ENCODE measurements around the gene SLCO2B1.
A peak's percentile ranks its signal among the peaks of the same experiment; 100 is the strongest.

Gene SLCO2B1

DNA sequence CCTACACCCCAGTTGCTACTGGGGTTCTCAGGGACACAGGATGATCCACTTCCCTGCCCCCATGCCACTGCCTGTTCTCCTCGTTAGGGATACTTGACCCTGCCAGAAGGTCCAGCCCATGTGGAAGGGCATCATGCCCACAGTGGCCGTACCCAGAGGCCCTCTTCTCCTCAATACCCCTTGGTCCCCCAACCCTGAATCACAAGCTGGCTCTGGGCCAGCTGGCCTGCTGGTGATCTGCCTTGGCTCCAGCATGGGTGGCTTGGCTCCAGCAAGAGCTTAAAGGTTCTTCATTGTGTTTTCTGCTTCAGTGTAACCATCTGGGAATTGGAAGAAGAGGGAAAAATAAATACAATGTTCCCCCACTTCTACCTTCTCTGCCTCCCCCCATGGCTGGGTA is 78.6 kb downstream of the SLCO2B1 start:
- no peak for DNase-seq

- no peak for DNase-seq
Measured at GRCh38 chr11:75230621-75231020, 79.7 kb downstream of the SLCO2B1 start.

DNA sequence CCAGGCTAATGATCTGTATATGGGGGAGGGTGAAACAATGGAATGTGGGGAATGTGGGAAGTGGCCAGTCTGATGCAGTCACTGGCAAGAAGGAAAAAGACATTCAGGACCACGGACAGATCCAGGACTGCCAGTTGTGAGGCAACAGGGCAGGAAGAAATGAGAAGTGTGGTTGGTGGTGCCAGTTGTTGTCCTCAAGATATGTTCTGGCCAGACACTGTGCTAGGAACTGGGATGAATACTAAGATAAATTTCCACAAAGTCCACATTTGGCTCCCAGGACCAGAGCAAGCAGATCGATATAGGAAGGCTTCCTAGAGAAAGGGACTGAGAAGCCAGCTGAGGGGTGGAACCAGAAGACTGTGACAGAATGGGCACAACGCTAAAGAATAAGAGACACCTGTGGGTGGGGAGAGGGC is 82.9 kb downstream of the SLCO2B1 start:
- peak; percentile 64 for DNase-seq

- DNase-seq = no peak
Measured at GRCh38 chr11:75236062-75236461, 85.2 kb downstream of the SLCO2B1 start.

DNA sequence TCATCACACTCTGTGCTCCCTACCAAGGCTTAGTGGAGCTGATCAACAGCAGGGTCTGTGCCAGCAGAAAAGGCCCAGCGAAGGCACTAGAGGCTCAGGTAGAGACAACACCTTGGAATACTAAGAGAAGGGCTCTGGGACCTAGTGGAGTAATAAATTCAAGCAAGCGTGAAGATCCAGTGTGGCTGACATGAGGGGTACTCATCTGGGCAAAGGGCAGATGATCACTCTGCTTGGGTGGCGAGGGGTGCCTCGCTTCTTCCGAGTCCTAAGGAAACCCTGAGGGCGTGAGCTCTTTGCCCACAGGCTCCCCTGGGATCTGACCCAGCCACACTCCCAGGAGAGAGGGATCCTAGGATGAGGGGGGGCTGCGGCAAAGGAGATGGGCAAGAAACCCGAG is 86.1 kb downstream of the SLCO2B1 start:
- no peak for DNase-seq

DNA sequence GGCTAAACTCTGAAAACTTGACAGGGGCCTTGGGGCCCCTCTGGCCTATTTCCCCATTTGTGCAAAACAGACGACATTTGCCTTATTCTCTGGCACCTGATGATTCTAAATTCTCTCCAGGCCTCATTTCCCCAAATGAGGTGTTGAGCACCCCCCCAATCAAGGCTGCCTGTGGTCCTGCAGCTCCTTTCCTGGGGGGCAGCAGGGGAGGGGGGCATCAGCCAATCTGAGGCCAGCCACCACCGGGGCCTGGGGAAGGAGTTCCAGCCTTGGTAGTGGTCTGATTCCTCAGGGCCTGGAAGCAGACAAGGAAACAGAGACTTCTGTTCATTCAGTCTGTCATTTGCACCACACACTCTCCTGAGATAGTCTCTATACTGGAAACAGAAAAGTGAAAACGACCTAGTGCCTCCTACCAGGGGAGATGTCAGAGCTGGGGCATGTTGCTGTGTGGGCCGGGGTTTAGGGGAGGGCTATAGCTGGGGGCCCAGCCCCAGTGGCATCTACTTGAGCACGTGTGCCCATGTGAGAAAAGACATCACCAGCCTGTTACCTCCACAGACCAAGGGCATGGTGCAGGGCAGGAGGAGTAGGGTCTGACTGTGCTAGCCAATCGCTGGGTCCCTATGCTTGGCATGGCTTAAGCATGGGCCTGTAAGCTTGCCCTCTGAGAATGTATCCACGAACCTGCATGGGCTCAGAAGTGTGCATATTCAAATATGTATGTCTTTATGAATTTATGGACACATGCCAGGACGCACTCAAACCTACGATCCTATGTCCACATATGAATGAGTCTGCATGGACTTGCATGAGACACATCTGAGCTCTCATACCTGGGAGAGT is 87.9 kb downstream of the SLCO2B1 start:
- DNase-seq = peak; percentile 41

GRCh38 chr11:75239531-75240290 is 88.8 kb downstream of the SLCO2B1 start:
- no peak for DNase-seq

GRCh38 chr11:75240311-75241035 is 89.6 kb downstream of the SLCO2B1 start, which contains the start of gene TPBGL:
Gene TPBGL, plus strand, starts transcription at chr11:75240774. Its CDS starts 276 bp downstream, at chr11:75241050.
- peak; percentile 71 for DNase-seq

DNA sequence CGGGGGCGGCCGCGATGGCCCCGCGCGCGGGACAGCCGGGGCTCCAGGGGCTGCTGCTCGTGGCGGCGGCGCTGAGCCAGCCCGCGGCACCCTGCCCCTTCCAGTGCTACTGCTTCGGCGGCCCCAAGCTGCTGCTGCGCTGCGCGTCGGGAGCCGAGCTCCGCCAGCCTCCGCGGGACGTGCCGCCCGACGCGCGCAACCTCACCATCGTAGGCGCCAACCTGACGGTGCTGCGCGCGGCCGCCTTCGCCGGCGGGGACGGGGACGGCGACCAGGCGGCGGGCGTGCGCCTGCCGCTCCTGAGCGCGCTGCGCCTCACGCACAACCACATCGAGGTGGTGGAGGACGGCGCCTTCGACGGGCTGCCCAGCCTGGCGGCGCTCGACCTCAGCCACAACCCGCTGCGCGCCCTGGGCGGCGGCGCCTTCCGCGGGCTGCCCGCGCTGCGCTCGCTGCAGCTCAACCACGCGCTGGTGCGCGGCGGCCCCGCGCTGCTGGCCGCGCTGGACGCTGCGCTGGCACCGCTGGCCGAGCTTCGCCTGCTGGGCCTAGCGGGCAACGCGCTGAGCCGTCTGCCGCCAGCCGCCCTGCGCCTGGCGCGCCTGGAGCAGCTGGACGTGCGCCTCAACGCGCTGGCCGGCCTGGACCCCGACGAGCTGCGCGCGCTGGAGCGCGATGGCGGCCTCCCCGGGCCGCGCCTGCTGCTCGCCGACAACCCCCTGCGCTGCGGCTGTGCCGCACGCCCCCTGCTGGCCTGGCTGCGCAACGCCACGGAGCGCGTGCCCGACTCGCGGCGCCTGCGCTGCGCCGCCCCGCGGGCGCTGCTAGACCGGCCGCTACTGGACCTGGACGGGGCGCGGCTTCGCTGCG is 90.4 kb downstream of the SLCO2B1 start:
- peak; percentile 98 for DNase-seq

DNA sequence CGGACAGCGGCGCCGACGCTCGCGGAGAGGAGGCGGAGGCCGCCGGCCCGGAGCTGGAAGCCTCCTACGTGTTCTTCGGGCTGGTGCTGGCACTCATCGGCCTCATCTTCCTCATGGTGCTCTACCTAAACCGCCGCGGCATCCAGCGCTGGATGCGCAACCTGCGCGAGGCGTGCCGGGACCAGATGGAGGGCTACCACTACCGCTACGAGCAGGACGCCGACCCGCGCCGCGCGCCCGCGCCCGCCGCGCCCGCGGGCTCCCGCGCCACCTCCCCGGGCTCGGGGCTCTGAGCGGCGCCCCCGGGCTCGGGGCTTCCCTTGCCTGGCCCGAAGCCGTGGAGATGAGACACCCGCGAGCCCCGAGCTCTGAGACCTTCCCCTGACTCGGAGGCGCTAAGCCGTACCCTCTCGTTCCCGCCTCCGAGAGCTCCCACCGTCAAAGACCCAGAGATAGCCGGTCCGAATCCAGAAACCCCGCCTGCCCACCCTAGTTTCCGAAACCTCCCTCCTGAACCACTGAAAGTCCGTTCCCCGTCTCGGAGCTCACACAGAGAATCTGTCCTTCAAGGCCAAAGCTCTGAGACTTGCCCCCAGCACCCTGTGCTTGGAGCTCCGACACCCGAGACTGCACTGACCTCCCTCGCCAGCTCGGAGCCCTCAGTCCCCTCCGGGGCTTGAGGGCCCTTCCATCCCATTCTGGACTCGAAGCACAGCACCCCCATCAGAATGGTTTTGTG is 91.2 kb downstream of the SLCO2B1 start:
- DNase-seq = peak; percentile 77

DNA sequence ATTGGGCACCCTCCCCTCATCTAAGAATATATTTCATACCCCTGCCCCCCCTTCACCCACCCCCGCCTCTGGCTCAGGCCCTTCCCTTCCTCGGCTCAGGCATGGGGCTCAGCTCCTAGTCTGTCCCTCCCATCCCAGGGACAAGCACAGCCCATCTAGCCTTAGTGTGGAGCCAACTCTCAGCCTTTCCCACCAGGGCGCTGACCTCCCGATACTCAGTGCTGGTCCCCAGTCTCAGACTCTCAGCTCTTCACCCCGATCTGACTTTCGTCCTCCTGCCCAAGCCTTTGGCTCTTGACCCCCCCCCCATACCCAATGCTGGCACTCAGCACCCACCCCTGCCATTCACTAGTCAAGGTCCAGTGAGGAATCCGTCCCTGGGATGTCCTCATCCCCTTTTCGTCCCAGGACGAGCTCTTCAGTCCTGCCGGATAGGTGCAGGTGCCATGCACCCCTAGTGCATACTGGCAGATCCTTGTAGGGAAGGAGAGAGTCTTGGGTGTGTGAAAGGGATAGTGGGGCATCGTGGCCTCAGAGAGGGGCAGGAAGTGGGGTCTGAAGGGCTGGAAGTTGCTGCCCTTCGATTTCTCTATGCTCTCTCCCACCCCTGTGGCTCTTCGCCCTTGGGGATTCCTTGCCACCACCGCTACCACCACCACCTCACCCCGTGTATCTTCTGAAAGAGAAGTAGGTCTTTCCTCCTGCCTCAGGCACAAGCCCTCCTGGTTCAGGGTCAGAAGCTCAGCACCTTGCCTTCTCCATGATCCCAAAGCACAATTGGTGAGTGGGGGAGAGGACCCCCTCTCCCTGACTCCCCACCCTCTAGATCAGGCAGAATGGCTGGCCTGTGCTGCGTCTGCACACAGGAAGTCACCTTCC is 92.1 kb downstream of the SLCO2B1 start:
- peak; percentile 50 for DNase-seq

DNA sequence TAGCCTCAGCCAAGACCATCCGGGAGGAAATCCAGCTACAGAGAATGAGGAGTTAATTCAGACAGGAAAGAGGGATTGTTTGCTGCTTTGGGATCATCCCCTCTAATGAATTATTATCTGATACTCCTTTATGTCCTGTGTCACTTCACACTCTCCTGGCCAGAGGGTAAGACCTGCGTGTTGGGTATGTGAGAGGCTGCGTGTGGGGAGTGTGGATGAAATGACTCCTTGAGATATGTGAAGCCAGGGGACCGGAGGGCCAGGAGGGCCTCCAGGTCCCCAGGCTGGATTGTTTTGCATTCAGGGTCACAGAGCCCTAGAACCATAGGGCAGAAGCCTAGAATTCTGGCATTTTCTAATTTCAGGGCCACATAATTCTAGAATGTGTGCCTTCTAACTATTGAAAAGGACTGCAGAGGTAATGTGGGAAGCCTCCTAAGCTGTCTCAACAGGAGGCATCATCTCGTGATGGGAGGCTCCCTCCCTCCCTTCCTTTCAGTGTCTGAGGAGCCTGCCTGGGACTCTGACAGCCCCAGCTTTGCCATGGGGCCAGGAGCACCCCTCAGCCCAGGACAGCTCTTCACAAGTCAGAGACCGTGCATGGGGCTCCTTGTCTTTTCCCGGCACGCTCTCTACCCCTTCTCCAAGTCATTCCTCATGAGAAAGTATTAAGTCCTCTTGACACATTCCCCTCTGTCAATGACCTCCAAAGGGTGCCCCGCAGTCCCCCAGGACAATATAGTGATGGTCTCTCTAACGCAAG is 93.3 kb downstream of the SLCO2B1 start:
- DNase-seq = no peak

DNA sequence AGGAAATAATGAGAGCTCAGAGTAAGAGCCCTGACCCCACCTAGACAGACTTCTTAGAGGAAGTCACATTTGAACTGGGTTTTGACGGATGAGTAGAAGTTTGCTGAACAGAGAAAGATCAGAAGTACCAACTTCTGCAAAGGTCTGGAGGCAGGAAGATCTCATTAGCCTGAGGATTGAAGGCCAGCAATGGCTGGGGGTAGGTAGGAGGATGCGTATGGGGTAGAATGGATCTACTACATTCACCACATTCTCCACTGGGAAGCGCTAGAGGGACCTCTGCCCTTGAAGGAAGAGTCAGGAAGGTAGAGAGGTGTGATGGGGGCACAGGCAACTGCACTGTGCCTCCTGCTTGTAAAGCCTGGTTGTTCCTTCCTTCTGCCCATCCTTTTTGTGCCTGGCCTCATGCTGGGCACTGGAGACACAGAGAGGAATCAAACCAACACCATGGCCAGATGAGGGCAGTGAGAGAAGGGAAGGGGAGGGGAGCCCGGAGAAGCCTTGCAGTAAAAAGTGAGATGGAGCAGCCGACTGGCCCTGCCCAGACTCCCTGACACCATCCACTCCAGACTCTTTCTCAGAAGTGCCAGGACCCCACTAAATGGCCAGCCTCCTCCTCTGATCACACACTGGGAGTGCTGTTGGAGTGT is 94.6 kb downstream of the SLCO2B1 start:
- DNase-seq = peak; percentile 60

DNA sequence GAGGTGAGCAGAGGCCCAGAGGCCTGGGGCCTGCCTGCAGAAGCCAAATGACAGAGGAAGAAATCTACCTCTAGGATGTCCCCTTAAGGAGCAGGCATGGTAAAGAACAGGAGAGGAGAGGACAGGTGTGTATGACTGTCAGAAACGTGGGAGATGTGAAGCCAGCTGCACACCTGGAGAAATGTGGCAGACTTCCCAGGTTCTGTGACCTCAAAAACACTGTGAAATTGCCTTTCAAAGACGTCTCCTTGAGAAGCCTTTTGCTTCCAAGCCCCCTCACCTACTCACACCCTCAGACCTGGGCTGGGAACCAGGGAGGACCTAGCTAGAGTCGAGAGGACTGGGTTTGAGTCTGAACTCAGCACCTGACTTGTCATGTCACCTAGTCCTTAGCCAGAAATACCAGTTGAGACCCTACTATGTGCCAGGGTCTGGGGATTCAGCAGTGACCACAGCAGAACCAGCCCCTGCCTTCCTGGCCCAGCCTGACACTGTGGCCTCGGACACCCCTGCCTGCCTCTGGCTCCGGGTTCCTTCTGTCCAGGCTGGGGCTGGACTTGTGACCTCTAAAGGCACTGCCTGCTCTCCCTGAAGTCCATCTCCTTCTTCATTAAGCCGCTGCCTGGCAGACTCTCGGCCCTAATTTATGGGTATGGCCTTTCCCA is 95.2 kb downstream of the SLCO2B1 start:
- peak; percentile 50 for DNase-seq

- DNase-seq = no peak
Measured at GRCh38 chr11:75246671-75247350, 95.9 kb downstream of the SLCO2B1 start.

DNA sequence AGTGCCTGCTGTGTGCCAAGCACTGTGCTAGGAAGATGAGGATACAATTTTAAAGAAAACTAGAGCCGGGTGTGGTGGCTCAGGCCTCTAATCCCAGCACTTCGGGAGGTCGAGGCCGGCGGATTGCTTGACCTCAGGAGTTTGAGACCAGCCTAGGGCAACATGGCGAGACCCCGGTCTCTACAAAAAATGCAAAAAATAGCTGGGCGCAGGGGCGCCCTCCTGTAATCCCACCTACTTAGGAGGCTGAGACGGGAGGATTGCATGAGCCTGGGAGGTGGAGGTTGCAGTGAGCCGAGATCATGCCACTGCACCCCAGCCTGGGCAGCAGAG is 98.0 kb downstream of the SLCO2B1 start:
- DNase-seq = no peak

- DNase-seq = no peak
Measured at GRCh38 chr11:75249704-75250103, 98.8 kb downstream of the SLCO2B1 start.

- DNase-seq = no peak
Measured at GRCh38 chr11:75254326-75254725, 103.4 kb downstream of the SLCO2B1 start.

Data from DMS53 (cell line).